PFSK-1 (cell line): ENCODE data around the gene STRIP2.

ENCODE experiments used
- FOXP2 ChIP-seq: optimal IDR thresholded peaks from 2 replicates; pipeline ENCODE3; 2011; ENCODE audit warnings: borderline replicate concordance, control low read depth, inconsistent platforms; ENCODE audit not compliant: insufficient read depth; ENCODE audit errors: extremely low read length, extremely low read depth
- POLR2AphosphoS5 ChIP-seq: IDR thresholded peaks from 2 replicates; pipeline ENCODE4 v1.6.1; 2012; ENCODE audit warnings: low read depth, mild to moderate bottlenecking, control low read depth, low read length, moderate library complexity
- SIN3A ChIP-seq: IDR thresholded peaks from 2 replicates; pipeline ENCODE4 v1.6.1; 2012; ENCODE audit warnings: mild to moderate bottlenecking, low read length, moderate library complexity, borderline replicate concordance; ENCODE audit not compliant: insufficient read depth
- TAF1 ChIP-seq: IDR thresholded peaks from 2 replicates; pipeline ENCODE4 v1.6.1; 2012; ENCODE audit warnings: low read length, control low read depth, borderline replicate concordance; ENCODE audit not compliant: insufficient read depth
- TF ChIP-seq, protein P1 (sequence below), 2 experiments: IDR thresholded peaks; 2 replicates each; pipeline versions ENCODE4 v1.6.1 to v1.8.0; 2011 to 2012; ENCODE audit warnings: low read depth in 2 of 2, low read length in 2 of 2, control low read depth in 1 of 2, inconsistent platforms in 1 of 2, mild to moderate bottlenecking in 1 of 2, moderate library complexity in 1 of 2; ENCODE audit not compliant: insufficient read depth in 1 of 2

DNA sequence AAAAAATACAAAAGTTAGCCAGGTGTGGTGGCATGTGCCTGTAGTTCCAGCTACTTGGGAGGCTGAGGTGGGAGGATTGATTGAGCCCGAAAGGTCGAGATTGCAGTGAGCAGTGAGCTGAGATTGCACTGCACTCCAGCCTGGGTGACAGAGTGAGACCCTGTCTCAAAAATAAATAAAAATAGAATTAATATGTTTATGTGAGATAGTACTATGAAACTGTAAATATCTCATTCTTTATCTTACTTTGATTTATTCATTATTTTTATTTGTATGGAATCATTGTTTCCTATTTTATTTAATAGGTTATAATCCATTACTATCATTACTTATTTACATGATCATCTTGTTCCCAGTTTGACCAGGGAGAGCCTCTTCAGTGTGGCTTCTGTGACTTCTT, 41.0 kb upstream of the STRIP2 start:
- TF ChIP-seq, protein P1, sequence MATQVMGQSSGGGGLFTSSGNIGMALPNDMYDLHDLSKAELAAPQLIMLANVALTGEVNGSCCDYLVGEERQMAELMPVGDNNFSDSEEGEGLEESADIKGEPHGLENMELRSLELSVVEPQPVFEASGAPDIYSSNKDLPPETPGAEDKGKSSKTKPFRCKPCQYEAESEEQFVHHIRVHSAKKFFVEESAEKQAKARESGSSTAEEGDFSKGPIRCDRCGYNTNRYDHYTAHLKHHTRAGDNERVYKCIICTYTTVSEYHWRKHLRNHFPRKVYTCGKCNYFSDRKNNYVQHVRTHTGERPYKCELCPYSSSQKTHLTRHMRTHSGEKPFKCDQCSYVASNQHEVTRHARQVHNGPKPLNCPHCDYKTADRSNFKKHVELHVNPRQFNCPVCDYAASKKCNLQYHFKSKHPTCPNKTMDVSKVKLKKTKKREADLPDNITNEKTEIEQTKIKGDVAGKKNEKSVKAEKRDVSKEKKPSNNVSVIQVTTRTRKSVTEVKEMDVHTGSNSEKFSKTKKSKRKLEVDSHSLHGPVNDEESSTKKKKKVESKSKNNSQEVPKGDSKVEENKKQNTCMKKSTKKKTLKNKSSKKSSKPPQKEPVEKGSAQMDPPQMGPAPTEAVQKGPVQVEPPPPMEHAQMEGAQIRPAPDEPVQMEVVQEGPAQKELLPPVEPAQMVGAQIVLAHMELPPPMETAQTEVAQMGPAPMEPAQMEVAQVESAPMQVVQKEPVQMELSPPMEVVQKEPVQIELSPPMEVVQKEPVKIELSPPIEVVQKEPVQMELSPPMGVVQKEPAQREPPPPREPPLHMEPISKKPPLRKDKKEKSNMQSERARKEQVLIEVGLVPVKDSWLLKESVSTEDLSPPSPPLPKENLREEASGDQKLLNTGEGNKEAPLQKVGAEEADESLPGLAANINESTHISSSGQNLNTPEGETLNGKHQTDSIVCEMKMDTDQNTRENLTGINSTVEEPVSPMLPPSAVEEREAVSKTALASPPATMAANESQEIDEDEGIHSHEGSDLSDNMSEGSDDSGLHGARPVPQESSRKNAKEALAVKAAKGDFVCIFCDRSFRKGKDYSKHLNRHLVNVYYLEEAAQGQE (IDR thresholded peaks at IDR 0.05; ENCODE audit: insufficient read depth in 1 of 2, low read depth in 2 of 2, low read length in 2 of 2), result no peak
- TF ChIP-seq POLR2AphosphoS5 (no peak), SIN3A (no peak), TAF1 (no peak), FOXP2 (no peak)
